PC-3 (cell line): ENCODE results near the gene CLEC19A. TPM values are rescaled to one million over a fixed set of nuclear protein-coding genes. Genes with fewer than 3 reads are reported as not detected.

Experiments used
- ATAC-seq: fragments of 200-7000 bp; cut with Tn5 transposase; 2 replicates; pipeline ENCODE4 v1.9.1; 2020; ENCODE audit warnings: mild to moderate bottlenecking, moderate library complexity
- BruUV-seq: library from RNA; stranded (reverse); fragments of 400-500 nt; replicated peaks from 2 replicates; lab custom pipeline; 2021; lab: Mats Ljungman, UMichigan
- CTCF ChIA-PET: fragments of 300-600 bp; sonication (Branson Sonifier 250); formaldehyde crosslinking; loops from one replicate; lab custom pipeline; 2022; ENCODE audit warnings: antibody characterized with exemption; lab: Charles Lee
- POLR2A ChIA-PET: fragments of 300-600 bp; sonication (Branson Sonifier 250); formaldehyde crosslinking; loops from one replicate; lab custom pipeline; 2022; ENCODE audit warnings: antibody characterized with exemption; ENCODE audit not compliant: unreplicated experiment; lab: Charles Lee
- DNase-seq: peaks from one replicate; pipeline ENCODE4 v3.0.0-alpha.2; 2015
- H2AFZ ChIP-seq: fragments of 300-600 bp; sonication (generic); 2 replicates; pipeline ENCODE4 v1.6.0; 2016; ENCODE audit warnings: antibody characterized with exemption, low read length
- H3F3A ChIP-seq: fragments of 300-600 bp; sonication (generic); one replicate; pipeline ENCODE4 v1.6.0; 2017; ENCODE audit warnings: antibody characterized with exemption, low read length, control low read depth, mild to moderate bottlenecking; ENCODE audit not compliant: unreplicated experiment
- H3K27ac ChIP-seq: fragments of 300-600 bp; sonication (generic); 2 replicates; pipeline ENCODE4 v1.5.1; 2016; ENCODE audit warnings: mild to moderate bottlenecking, low read length
- H3K27me3 ChIP-seq: fragments of 300-600 bp; sonication (generic); 2 replicates; pipeline ENCODE4 v1.6.1; 2016; ENCODE audit warnings: low read length, mixed read lengths
- H3K36me3 ChIP-seq: fragments of 300-600 bp; sonication (generic); 2 replicates; pipeline ENCODE4 v1.6.1; 2016; ENCODE audit warnings: low read depth, mixed run types, low read length, mixed read lengths
- H3K4me1 ChIP-seq: fragments of 300-600 bp; sonication (generic); 2 replicates; pipeline ENCODE4 v1.5.1; 2016; ENCODE audit warnings: low read length; ENCODE audit not compliant: insufficient read depth
- H3K4me2 ChIP-seq: fragments of 300-600 bp; sonication (generic); 2 replicates; pipeline ENCODE4 v1.6.0; 2016; ENCODE audit warnings: low read length
- H3K4me3 ChIP-seq: fragments of 300-600 bp; sonication (generic); 2 replicates; pipeline ENCODE4 v1.5.1; 2016; ENCODE audit warnings: mild to moderate bottlenecking, low read length, mixed read lengths
- H3K79me2 ChIP-seq: fragments of 300-600 bp; sonication (generic); 2 replicates; pipeline ENCODE4 v1.6.1; 2017; ENCODE audit warnings: low read length, mixed read lengths
- H3K9ac ChIP-seq: fragments of 300-600 bp; sonication (generic); 2 replicates; pipeline ENCODE4 v1.6.0; 2016; ENCODE audit warnings: mild to moderate bottlenecking, low read length
- H3K9me2 ChIP-seq: fragments of 300-600 bp; sonication (generic); replicated peaks from 2 replicates; pipeline ENCODE4 v1.6.1; 2016; ENCODE audit warnings: mixed run types, low read length, mixed read lengths
- H3K9me3 ChIP-seq: fragments of 300-600 bp; sonication (generic); 2 replicates; pipeline ENCODE4 v1.6.1; 2016; ENCODE audit warnings: low read length, mixed read lengths
- H4K20me1 ChIP-seq: fragments of 300-600 bp; sonication (generic); 2 replicates; pipeline ENCODE4 v1.6.1; 2016; ENCODE audit warnings: low read length, mixed read lengths
- CTCF ChIP-seq: fragments of 300-600 bp; sonication (generic); conservative IDR thresholded peaks from 2 replicates; pipeline ENCODE4 v1.5.1; 2017; ENCODE audit warnings: antibody characterized with exemption, low read depth, mild to moderate bottlenecking, low read length
- EZH2 ChIP-seq: fragments of 300-600 bp; sonication (generic); IDR thresholded peaks from one replicate; pipeline ENCODE4 v1.6.1; 2017; ENCODE audit warnings: antibody characterized with exemption, mild to moderate bottlenecking, low read length; ENCODE audit not compliant: unreplicated experiment
- EZH2phosphoT487 ChIP-seq: fragments of 300-600 bp; sonication (generic); IDR thresholded peaks from 2 replicates; pipeline ENCODE4 v1.6.1; 2018; ENCODE audit warnings: mild to moderate bottlenecking, antibody characterized with exemption, low read length, borderline replicate concordance
- intact Hi-C: fragments of 100-400 bp; cut with micrococcal nuclease; formaldehyde crosslinking; loops from 2 replicates; pipeline ENCODE4 v1.9.0; 2023
- total RNA-seq: library from RNA; depleted of rRNA; stranded (reverse); fragments of >200 nt; gene quantifications from 2 replicates; pipeline ENCODE4 v1.2.3, GENCODE V29; 2014

CLEC19A gene
- total RNA-seq, 1 experiment from 2014 or later, result not detected

DNA sequence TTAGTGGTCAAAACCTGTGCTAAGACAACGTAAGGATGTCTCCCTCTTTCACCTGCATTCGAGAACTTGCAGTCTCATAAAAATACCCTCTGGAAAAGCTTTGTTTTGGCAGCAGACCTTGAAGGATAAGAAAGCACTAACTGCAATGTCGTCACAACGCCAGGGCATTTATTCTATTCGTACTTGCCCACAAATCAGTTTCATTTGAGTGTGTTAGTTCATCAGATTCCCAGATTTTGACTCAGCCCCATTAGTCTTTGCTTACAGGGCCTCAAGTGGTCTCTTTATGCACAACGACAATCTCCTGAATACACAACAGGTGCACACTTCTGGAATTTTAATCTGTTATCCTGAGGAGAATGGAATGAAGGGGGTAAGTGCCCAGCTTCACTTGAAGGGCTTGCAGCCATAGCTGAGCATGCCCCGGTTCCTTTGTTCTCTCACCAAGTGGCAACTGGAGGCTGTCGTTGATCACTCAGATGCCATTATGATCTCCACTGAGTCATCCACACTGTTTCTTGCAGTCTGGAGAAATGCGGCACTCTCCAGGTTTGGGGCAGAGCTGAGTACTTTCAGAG, 58.8 kb downstream of the CLEC19A start:
- intact Hi-C loops, result no loop called here
- POLR2A ChIA-PET, result no interaction called here

GRCh38 chr16:19344980-19345379, 59.4 kb downstream of the CLEC19A start:
- no peak overlapping the region for H3K4me3 ChIP-seq
- no peak overlapping the region for H3K27ac ChIP-seq
- no peak overlapping the region for H3K4me2 ChIP-seq
- ChIA-PET POLR2A (no interaction called here), CTCF (no interaction called here)
- H3K36me3 ChIP-seq, result no peaks in the 10 kb centered on the region
- H3K4me1 ChIP-seq, result no peaks in the 10 kb centered on the region
- TF ChIP-seq EZH2, result no peak
- TF ChIP-seq EZH2phosphoT487, result no peak
- no peak for TF ChIP-seq CTCF
- H3K9me2 ChIP-seq, result no peaks in the 10 kb centered on the region
- H4K20me1 ChIP-seq, result no peaks in the 10 kb centered on the region
- BruUV-seq, result no TSS peak
- H3K27me3 ChIP-seq, result no peaks in the 10 kb centered on the region
- ATAC-seq (no peak), DNase-seq (no peak)
- no peaks in the 10 kb centered on the region for H3K9me3 ChIP-seq
- no peak overlapping the region for H3K9ac ChIP-seq
- no peaks in the 10 kb centered on the region for H3K79me2 ChIP-seq
- no peaks in the 10 kb centered on the region for H3F3A ChIP-seq
- no peak overlapping the region for H2AFZ ChIP-seq
- intact Hi-C loops, result no loop called here

More for the DNA sequence above, 58.8 kb downstream of the CLEC19A start:
- no peak overlapping the region for H3K4me3 ChIP-seq
- H3K9me2 ChIP-seq, result no peaks in the 10 kb centered on the region
- no TSS peak for BruUV-seq
- no peaks in the 10 kb centered on the region for H3K79me2 ChIP-seq
- no peak overlapping the region for H3K27ac ChIP-seq
- no peaks in the 10 kb centered on the region for H4K20me1 ChIP-seq
- no peak overlapping the region for H2AFZ ChIP-seq
- ATAC-seq (no peak), DNase-seq (no peak)
- no peaks in the 10 kb centered on the region for H3K36me3 ChIP-seq
- TF ChIP-seq EZH2phosphoT487, result no peak
- no peak for TF ChIP-seq EZH2
- TF ChIP-seq CTCF, result no peak
- H3F3A ChIP-seq, result no peaks in the 10 kb centered on the region
- H3K9ac ChIP-seq, result no peak overlapping the region
- no peaks in the 10 kb centered on the region for H3K27me3 ChIP-seq
- no peaks in the 10 kb centered on the region for H3K9me3 ChIP-seq
- CTCF ChIA-PET, result no interaction called here
- H3K4me1 ChIP-seq, result no peaks in the 10 kb centered on the region
- H3K4me2 ChIP-seq, result no peak overlapping the region

DNA sequence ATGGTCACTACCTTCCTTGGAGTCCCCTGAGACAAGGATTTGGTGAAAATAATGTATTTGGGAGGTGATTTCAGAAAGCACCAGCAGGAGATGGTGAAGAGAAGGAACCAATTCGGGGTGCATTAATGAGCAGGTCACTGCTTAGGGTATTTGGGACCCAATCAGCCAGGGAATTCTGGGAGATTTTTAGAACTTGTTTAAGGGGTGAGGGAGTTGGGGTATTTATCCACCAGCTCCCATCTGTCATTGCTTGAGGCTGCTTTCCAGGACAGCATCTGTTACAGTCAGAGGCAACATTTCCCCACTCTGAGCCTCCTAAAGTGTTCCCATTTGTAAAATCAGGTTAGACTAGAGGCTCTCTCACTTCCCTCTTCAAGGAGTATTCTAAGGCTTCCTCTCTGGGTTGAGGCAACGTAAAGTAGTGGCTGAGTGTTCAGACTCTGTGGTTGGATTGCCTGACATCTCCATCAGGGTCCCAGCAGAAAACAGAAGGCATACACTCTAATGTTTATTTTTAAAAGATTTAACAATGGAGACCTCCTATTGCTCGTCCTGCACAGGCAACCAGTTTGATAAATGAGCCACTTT, 60.9 kb downstream of the CLEC19A start:
- H3K79me2 ChIP-seq, result no peaks in the 10 kb centered on the region
- H3K27ac ChIP-seq, result no peak overlapping the region
- POLR2A ChIA-PET, result no interaction called here
- CTCF ChIA-PET, result no interaction called here
- no peak overlapping the region for H3K4me3 ChIP-seq
- H3K9ac ChIP-seq, result no peak overlapping the region
- H2AFZ ChIP-seq, result no peak overlapping the region
- no peaks in the 10 kb centered on the region for H3K9me2 ChIP-seq
- BruUV-seq, result no TSS peak
- no peak for ATAC-seq
- intact Hi-C loops, result no loop called here
- H4K20me1 ChIP-seq, result no peaks in the 10 kb centered on the region
- H3K27me3 ChIP-seq, result no peaks in the 10 kb centered on the region
- no peak for DNase-seq
- H3K4me2 ChIP-seq, result no peak overlapping the region
- no peak for TF ChIP-seq EZH2
- TF ChIP-seq CTCF, result no peak
- TF ChIP-seq EZH2phosphoT487, result no peak
- no peaks in the 10 kb centered on the region for H3F3A ChIP-seq
- no peaks in the 10 kb centered on the region for H3K9me3 ChIP-seq
- no peaks in the 10 kb centered on the region for H3K36me3 ChIP-seq
- no peaks in the 10 kb centered on the region for H3K4me1 ChIP-seq
